ENCODE data around the gene RHBDD1. TPM values are rescaled to one million over a fixed set of nuclear protein-coding genes. Genes with fewer than 3 reads are reported as not detected.
"Not testable (repeated sequence)": the region's sequence is repeated elsewhere in the genome, so short reads cannot be mapped to it uniquely, and the experiment has no call there.

The RHBDD1 gene
- total and polyA plus RNA-seq, 4 donors = 8.5 to 45.8 (median 16.1) TPM

DNA sequence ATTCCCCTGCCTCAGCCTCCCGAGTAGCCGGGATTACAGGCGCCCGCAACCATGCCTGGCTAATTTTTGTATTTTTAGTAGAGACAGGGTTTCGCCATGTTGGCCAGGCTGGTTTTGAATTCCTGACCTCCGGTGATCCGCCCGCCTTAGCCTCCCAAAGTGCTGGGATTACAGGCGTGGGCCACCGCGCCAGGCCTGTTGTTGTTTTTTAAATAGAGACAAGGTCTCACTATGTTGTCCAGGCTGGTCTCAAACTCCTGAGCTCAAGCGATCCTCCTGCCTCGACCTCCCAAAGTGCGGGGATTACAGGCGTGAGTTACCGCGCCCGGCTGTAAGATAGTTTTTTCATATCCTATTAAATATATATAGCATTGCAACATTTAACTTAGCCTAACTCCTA is 974 bp upstream of the RHBDD1 start:
- H3K27me3 ChIP-seq (ENCODE audit: control insufficient read depth in 4 of 4, insufficient read depth in 4 of 4, low read length in 3 of 4); DNase-seq (ENCODE audit: low spot score); H3K36me3 ChIP-seq (ENCODE audit: control insufficient read depth in 4 of 4, insufficient read depth in 3 of 4, low read depth in 1 of 4, low read length in 3 of 4); H3K27ac ChIP-seq (ENCODE audit: low read depth in 1 of 2, low read length in 2 of 2); H3K9me3 ChIP-seq (ENCODE audit: control insufficient read depth in 4 of 4, low read length in 3 of 4): not testable (repeated sequence)
- Histone ChIP-seq H3K9ac (ENCODE audit: low read depth in 1 of 2, low read length in 2 of 2) (peak overlapping the region in 1 of 2 donors; percentile 77), H3K4me1 (ENCODE audit: control insufficient read depth in 4 of 4, insufficient read depth in 4 of 4, low read length in 3 of 4) (peaks cover 4 to 18% (median 9%) of the 10 kb centered on the region in 4 donors), H3K4me3 (ENCODE audit: low read depth in 1 of 3, low read length in 3 of 3) (peak overlapping the region; percentile 76 to 87 (median 77))
- 93% methylated on average over 18 of the region's 18 CpGs for WGBS

DNA sequence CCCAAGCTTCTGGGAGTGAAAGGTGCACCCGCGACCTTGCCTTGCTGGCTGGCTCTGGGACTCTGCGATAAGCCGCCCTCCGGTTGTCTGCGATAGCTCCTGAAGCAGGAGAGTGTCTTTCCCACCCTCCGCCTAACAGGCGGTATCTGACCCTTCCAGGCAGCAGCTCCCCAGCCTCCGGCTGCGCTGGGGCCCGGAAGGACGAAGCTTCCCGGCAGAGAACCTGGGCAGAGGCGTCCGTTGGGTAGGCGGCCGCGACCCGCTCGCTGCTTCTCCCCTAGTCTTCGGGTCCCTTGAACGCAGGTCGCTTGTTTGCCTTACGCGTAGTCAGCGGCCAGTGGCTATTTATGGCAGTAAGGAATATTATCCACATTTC is 446 bp upstream of the RHBDD1 start:
- peak; percentile 85 for DNase-seq (ENCODE audit: low spot score)
- peaks cover 4 to 18% (median 9%) of the 10 kb centered on the region in 4 donors for H3K4me1 ChIP-seq (ENCODE audit: control insufficient read depth in 4 of 4, insufficient read depth in 4 of 4, low read length in 3 of 4)

DNA sequence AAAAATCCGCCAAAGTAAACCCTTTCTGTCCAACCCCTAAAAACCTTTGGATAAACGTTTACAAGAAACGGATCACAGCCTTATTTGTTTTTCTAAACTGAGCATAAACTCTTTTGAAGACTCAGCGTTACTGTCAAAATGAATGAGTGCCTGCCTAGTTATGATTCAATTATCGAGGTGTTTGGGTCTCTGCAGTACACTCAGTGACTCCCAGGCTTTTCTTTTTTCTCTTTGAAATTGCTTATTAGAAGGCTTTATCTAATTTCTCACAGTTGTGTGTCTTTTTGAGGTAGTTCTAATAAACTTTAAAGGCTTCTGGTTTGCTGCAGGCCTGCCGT is 663 bp downstream of the RHBDD1 start:
- peak overlapping the region; percentile 70 to 87 (median 77) for H3K4me3 ChIP-seq (ENCODE audit: low read depth in 1 of 3, low read length in 3 of 3)
- H3K27ac ChIP-seq (ENCODE audit: low read depth in 1 of 2, low read length in 2 of 2) = peak overlapping the region; percentile 99 to 100
- H3K36me3 ChIP-seq (ENCODE audit: control insufficient read depth in 4 of 4, insufficient read depth in 3 of 4, low read depth in 1 of 4, low read length in 3 of 4) = peaks cover 0 to 5% (median 0%) of the 10 kb centered on the region in 4 donors
- no peaks in the 10 kb centered on the region for H3K9me3 ChIP-seq (ENCODE audit: control insufficient read depth in 4 of 4, low read length in 3 of 4)
- WGBS = 1% methylated on average over 6 of the region's 6 CpGs
- H3K27me3 ChIP-seq (ENCODE audit: control insufficient read depth in 4 of 4, insufficient read depth in 4 of 4, low read length in 3 of 4) = no peaks in the 10 kb centered on the region
- peak overlapping the region; percentile 94 to 98 for H3K9ac ChIP-seq (ENCODE audit: low read depth in 1 of 2, low read length in 2 of 2)
- no peak for DNase-seq (ENCODE audit: low spot score)
- no peak for TF ChIP-seq HNF4G (IDR thresholded peaks at IDR 0.05)
- no peak for TF ChIP-seq RAD21 (IDR thresholded peaks at IDR 0.05)
- H3K4me1 ChIP-seq (ENCODE audit: control insufficient read depth in 4 of 4, insufficient read depth in 4 of 4, low read length in 3 of 4) = peaks cover 4 to 18% (median 9%) of the 10 kb centered on the region in 4 donors

More for the DNA sequence above, 446 bp upstream of the RHBDD1 start:
- 6% methylated on average over 26 of the region's 26 CpGs for WGBS
- Histone ChIP-seq H3K27ac (ENCODE audit: low read depth in 1 of 2, low read length in 2 of 2) (peak overlapping the region; percentile 99 to 100), H3K9ac (ENCODE audit: low read depth in 1 of 2, low read length in 2 of 2) (peak overlapping the region; percentile 77 to 94), H3K4me3 (ENCODE audit: low read depth in 1 of 3, low read length in 3 of 3) (peak overlapping the region; percentile 76 to 87 (median 77)), H3K36me3 (ENCODE audit: control insufficient read depth in 4 of 4, insufficient read depth in 3 of 4, low read depth in 1 of 4, low read length in 3 of 4) (peaks cover 0 to 3% (median 0%) of the 10 kb centered on the region in 4 donors), H3K9me3 (ENCODE audit: control insufficient read depth in 4 of 4, low read length in 3 of 4) (no peaks in the 10 kb centered on the region), H3K27me3 (ENCODE audit: control insufficient read depth in 4 of 4, insufficient read depth in 4 of 4, low read length in 3 of 4) (no peaks in the 10 kb centered on the region)
- TF ChIP-seq FOXA2 (IDR thresholded peaks at IDR 0.05) = no peak
- TF ChIP-seq YY1 (IDR thresholded peaks at IDR 0.05) = no peak
- no peak for TF ChIP-seq SP1 (IDR thresholded peaks at IDR 0.05)

DNA sequence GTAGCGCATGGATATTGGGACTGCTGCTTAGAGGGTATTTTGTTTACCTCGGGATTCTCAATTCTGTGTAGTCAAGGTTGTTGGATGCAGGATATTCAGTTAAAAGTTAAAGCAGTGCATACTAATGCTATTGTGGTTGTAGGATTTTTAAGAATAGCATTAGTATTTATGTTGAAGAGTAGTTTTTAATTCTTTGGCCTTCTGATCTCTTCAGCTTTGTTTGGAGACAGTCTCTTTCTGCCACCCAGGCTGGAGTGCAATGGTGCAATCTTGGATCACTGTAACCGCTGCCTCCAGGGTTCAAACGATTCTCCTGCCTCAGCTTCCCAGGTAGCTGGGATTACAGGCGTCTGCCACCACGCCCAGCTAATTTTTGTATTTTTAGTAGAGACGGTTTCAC is 1.5 kb downstream of the RHBDD1 start:
- WGBS = 90% methylated on average over 7 of the region's 7 CpGs
- H3K4me3 ChIP-seq (ENCODE audit: low read depth in 1 of 3, low read length in 3 of 3) = no peak overlapping the region
- DNase-seq (ENCODE audit: low spot score) = no peak

DNA sequence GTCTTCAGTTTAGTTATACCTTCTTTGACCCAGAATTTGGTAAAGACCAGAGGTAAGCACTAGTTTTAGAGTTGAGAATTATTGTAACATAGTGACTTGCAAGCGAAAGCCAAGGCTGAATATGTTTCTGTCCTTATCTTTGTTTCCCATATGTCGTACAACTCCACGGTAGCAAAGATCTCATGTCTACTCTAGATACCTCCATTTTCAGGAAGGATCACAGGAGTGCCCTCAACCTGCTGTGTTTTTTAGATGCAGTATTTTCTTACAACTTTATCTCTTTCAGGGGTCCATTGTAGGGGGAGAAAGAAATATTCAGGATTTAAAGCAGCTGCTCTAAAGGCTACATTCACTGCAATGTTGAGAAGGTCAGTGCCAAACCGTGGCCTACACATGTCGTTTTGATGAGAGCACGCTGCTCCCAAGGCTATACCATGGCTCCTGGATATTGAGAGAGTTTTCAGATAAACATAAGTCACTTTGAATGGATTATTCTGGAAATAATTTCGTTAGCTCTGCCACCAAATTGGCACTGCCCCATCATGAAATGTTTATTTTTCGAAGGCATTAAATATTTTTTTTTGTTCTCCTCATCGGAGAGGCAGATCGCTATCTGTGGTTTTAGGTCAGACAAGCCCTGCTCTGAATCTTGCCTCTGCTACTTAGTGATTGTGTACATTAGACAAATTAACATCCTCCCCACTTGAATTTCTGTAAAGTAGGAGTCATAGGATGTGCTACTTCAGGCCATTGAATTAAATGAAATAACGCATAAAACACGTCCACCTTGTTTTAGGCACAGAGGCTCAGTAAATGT is 2.1 kb downstream of the RHBDD1 start:
- Histone ChIP-seq H3K27ac (ENCODE audit: low read depth in 1 of 2, low read length in 2 of 2) (no peak overlapping the region), H3K27me3 (ENCODE audit: control insufficient read depth in 4 of 4, insufficient read depth in 4 of 4, low read length in 3 of 4) (no peaks in the 10 kb centered on the region), H3K36me3 (ENCODE audit: control insufficient read depth in 4 of 4, insufficient read depth in 3 of 4, low read depth in 1 of 4, low read length in 3 of 4) (peaks cover 0 to 5% (median 0%) of the 10 kb centered on the region in 4 donors), H3K4me1 (ENCODE audit: control insufficient read depth in 4 of 4, insufficient read depth in 4 of 4, low read length in 3 of 4) (peaks cover 4 to 18% (median 9%) of the 10 kb centered on the region in 4 donors), H3K9ac (ENCODE audit: low read depth in 1 of 2, low read length in 2 of 2) (no peak overlapping the region), H3K4me3 (ENCODE audit: low read depth in 1 of 3, low read length in 3 of 3) (no peak overlapping the region), H3K9me3 (ENCODE audit: control insufficient read depth in 4 of 4, low read length in 3 of 4) (peaks cover 0 to 1% (median 0%) of the 10 kb centered on the region in 4 donors)
- WGBS = 93% methylated on average over 12 of the region's 12 CpGs
- TF ChIP-seq, protein P1, sequence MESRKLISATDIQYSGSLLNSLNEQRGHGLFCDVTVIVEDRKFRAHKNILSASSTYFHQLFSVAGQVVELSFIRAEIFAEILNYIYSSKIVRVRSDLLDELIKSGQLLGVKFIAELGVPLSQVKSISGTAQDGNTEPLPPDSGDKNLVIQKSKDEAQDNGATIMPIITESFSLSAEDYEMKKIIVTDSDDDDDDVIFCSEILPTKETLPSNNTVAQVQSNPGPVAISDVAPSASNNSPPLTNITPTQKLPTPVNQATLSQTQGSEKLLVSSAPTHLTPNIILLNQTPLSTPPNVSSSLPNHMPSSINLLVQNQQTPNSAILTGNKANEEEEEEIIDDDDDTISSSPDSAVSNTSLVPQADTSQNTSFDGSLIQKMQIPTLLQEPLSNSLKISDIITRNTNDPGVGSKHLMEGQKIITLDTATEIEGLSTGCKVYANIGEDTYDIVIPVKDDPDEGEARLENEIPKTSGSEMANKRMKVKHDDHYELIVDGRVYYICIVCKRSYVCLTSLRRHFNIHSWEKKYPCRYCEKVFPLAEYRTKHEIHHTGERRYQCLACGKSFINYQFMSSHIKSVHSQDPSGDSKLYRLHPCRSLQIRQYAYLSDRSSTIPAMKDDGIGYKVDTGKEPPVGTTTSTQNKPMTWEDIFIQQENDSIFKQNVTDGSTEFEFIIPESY (IDR thresholded peaks at IDR 0.05) = no peak
- TF ChIP-seq HNF4A (conservative IDR thresholded peaks at IDR 0.05) = no peak
- TF ChIP-seq GABPA (IDR thresholded peaks at IDR 0.05 in 1 of 2, conservative IDR thresholded peaks at IDR 0.05 in 1 of 2) = no peak
- TF ChIP-seq, protein P2, sequence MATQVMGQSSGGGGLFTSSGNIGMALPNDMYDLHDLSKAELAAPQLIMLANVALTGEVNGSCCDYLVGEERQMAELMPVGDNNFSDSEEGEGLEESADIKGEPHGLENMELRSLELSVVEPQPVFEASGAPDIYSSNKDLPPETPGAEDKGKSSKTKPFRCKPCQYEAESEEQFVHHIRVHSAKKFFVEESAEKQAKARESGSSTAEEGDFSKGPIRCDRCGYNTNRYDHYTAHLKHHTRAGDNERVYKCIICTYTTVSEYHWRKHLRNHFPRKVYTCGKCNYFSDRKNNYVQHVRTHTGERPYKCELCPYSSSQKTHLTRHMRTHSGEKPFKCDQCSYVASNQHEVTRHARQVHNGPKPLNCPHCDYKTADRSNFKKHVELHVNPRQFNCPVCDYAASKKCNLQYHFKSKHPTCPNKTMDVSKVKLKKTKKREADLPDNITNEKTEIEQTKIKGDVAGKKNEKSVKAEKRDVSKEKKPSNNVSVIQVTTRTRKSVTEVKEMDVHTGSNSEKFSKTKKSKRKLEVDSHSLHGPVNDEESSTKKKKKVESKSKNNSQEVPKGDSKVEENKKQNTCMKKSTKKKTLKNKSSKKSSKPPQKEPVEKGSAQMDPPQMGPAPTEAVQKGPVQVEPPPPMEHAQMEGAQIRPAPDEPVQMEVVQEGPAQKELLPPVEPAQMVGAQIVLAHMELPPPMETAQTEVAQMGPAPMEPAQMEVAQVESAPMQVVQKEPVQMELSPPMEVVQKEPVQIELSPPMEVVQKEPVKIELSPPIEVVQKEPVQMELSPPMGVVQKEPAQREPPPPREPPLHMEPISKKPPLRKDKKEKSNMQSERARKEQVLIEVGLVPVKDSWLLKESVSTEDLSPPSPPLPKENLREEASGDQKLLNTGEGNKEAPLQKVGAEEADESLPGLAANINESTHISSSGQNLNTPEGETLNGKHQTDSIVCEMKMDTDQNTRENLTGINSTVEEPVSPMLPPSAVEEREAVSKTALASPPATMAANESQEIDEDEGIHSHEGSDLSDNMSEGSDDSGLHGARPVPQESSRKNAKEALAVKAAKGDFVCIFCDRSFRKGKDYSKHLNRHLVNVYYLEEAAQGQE (IDR thresholded peaks at IDR 0.05) = no peak
- DNase-seq (ENCODE audit: low spot score) = no peak

More for the DNA sequence above, 1.5 kb downstream of the RHBDD1 start:
- peak overlapping the region in 1 of 2 donors; percentile 99 for H3K27ac ChIP-seq (ENCODE audit: low read depth in 1 of 2, low read length in 2 of 2)
- H3K9ac ChIP-seq (ENCODE audit: low read depth in 1 of 2, low read length in 2 of 2) = peak overlapping the region in 1 of 2 donors; percentile 98
- H3K36me3 ChIP-seq (ENCODE audit: control insufficient read depth in 4 of 4, insufficient read depth in 3 of 4, low read depth in 1 of 4, low read length in 3 of 4) = peaks cover 0 to 5% (median 0%) of the 10 kb centered on the region in 4 donors
- peaks cover 4 to 18% (median 9%) of the 10 kb centered on the region in 4 donors for H3K4me1 ChIP-seq (ENCODE audit: control insufficient read depth in 4 of 4, insufficient read depth in 4 of 4, low read length in 3 of 4)
- TF ChIP-seq NR2F2 (IDR thresholded peaks at IDR 0.05) (no peak), SP1 (IDR thresholded peaks at IDR 0.05) (no peak), YY1 (IDR thresholded peaks at IDR 0.05) (no peak)
- no peaks in the 10 kb centered on the region for H3K27me3 ChIP-seq (ENCODE audit: control insufficient read depth in 4 of 4, insufficient read depth in 4 of 4, low read length in 3 of 4)
- no peaks in the 10 kb centered on the region for H3K9me3 ChIP-seq (ENCODE audit: control insufficient read depth in 4 of 4, low read length in 3 of 4)

All from liver (tissue), 9 donors.